GM12878 (cell line): ENCODE measurements around the gene DAPK2. TPM values are rescaled to one million over a fixed set of nuclear protein-coding genes. Genes with fewer than 3 reads are reported as not detected.

Experiments used
- BMI1 ChIP-seq: fragments of 450-650 bp; IDR thresholded peaks from 2 replicates; pipeline ENCODE4 v1.6.1; 2016; ENCODE audit warnings: mild to moderate bottlenecking, moderate library complexity, borderline replicate concordance
- BRCA1 ChIP-seq: IDR thresholded peaks from 2 replicates; pipeline ENCODE4 v1.6.1; 2011; ENCODE audit warnings: low read depth, low read length, improper control_type of control experiment
- CBX5 ChIP-seq: sonication (generic); IDR thresholded peaks from 2 replicates; pipeline ENCODE4 v1.6.1; 2016; ENCODE audit warnings: low read depth, moderate library complexity, mild to moderate bottlenecking, inconsistent platforms
- CEBPB ChIP-seq, 2 experiments: fragments of 150-350 bp in 1 of 2; IDR thresholded peaks; 2 replicates each; pipeline ENCODE4 v1.6.1; 2012 to 2014; ENCODE audit warnings: low read depth in 2 of 2, low read length in 2 of 2, borderline replicate concordance in 1 of 2, inconsistent platforms in 1 of 2
- CHD2 ChIP-seq: IDR thresholded peaks from 2 replicates; pipeline ENCODE4 v1.6.1; 2011; ENCODE audit warnings: low read depth, low read length, improper control_type of control experiment, borderline replicate concordance
- CREM ChIP-seq: IDR thresholded peaks from 2 replicates; pipeline ENCODE4 v1.6.1; 2014; ENCODE audit warnings: antibody characterized with exemption, low read depth
- HDGF ChIP-seq: fragments of 450-650 bp; IDR thresholded peaks from 2 replicates; pipeline ENCODE4 v1.6.1; 2016; ENCODE audit warnings: antibody characterized with exemption
- IKZF1 ChIP-seq: fragments of 450-650 bp; conservative IDR thresholded peaks from 2 replicates; pipeline ENCODE4 v1.6.1; 2017; ENCODE audit warnings: antibody characterized with exemption, mild to moderate bottlenecking
- KAT2A ChIP-seq: conservative IDR thresholded peaks from 2 replicates; pipeline ENCODE4 v1.6.1; 2011; ENCODE audit warnings: low read depth, low read length; ENCODE audit not compliant: control insufficient read depth
- KDM1A ChIP-seq: fragments of 200-600 bp; sonication (generic); IDR thresholded peaks from 2 replicates; pipeline ENCODE4 v1.6.1; 2016; ENCODE audit warnings: borderline replicate concordance
- KLF5 ChIP-seq: fragments of 450-650 bp; IDR thresholded peaks from 2 replicates; pipeline ENCODE4 v1.6.1; 2014; ENCODE audit warnings: mild to moderate bottlenecking; ENCODE audit not compliant: partially characterized antibody
- LARP7 ChIP-seq: fragments of 450-650 bp; IDR thresholded peaks from 2 replicates; pipeline ENCODE4 v1.6.1; 2017; ENCODE audit warnings: mild to moderate bottlenecking
- MYC ChIP-seq: IDR thresholded peaks from 2 replicates; pipeline ENCODE4 v1.6.1; 2011; ENCODE audit warnings: mild to moderate bottlenecking, low read length, moderate library complexity, inconsistent platforms; ENCODE audit not compliant: insufficient read depth, insufficient replicate concordance, insufficient read length, severe bottlenecking
- NFIC ChIP-seq: IDR thresholded peaks from 2 replicates; pipeline ENCODE4 v1.6.1; 2012; ENCODE audit warnings: low read depth, mild to moderate bottlenecking, inconsistent platforms, low read length, moderate library complexity
- NR2C2 ChIP-seq: IDR thresholded peaks from 2 replicates; pipeline ENCODE4 v1.6.1; 2011; ENCODE audit warnings: borderline replicate concordance, low read depth; ENCODE audit not compliant: control insufficient read depth, insufficient read length
- RAD21 ChIP-seq: IDR thresholded peaks from 2 replicates; pipeline ENCODE4 v1.6.1; 2011; ENCODE audit warnings: mild to moderate bottlenecking, low read depth, low read length, moderate library complexity; ENCODE audit not compliant: insufficient read depth
- RAD51 ChIP-seq: fragments of 450-650 bp; IDR thresholded peaks from 2 replicates; pipeline ENCODE4 v1.6.1; 2016; ENCODE audit warnings: moderate library complexity, mild to moderate bottlenecking, inconsistent platforms
- RUNX3 ChIP-seq: IDR thresholded peaks from 2 replicates; pipeline ENCODE4 v1.6.1; 2012; ENCODE audit warnings: low read length, inconsistent platforms
- SMAD1 ChIP-seq: fragments of 450-650 bp; IDR thresholded peaks from 2 replicates; pipeline ENCODE4 v1.6.1; 2018; ENCODE audit warnings: mild to moderate bottlenecking, low read depth; ENCODE audit not compliant: partially characterized antibody
- SMAD5 ChIP-seq: IDR thresholded peaks from 2 replicates; pipeline ENCODE4 v1.6.1; 2016; ENCODE audit warnings: antibody characterized with exemption, low read depth
- TARDBP ChIP-seq: IDR thresholded peaks from 2 replicates; pipeline ENCODE4 v1.6.1; 2016; ENCODE audit warnings: borderline replicate concordance
- ZBED1 ChIP-seq: IDR thresholded peaks from 2 replicates; pipeline ENCODE4 v1.6.1; 2016; ENCODE audit warnings: borderline replicate concordance
- polyA plus RNA-seq, 11 experiments: library from polyadenylated mRNA; depleted of rRNA in 4 of 11; unstranded in 6 of 11; stranded (reverse) in 5 of 11; fragments of >200 nt; fragmentation: Nextera tagmentation in 4 of 11; fragmentation: Illumina TruSeq in 1 of 11; extraction: Ambion mirVana in 4 of 11; extraction: Trizol in 1 of 11; gene quantifications; 1 replicate in 1 of 11; 2 replicates in 10 of 11; pipeline versions ENCODE4 v1.2.1 to v1.2.3, GENCODE V29; 2011 to 2016; ENCODE audit warnings: inconsistent platforms in 2 of 11, missing spikeins in 2 of 11, low read depth in 1 of 11
- total RNA-seq, 4 experiments: library from RNA; depleted of rRNA in 3 of 4; stranded (reverse); fragments of >200 nt in 3 of 4; fragmentation: Illumina TruSeq in 1 of 4; extraction: Trizol in 1 of 4; gene quantifications; 2 replicates each; pipeline versions ENCODE4 v1.2.1 to v1.2.3, GENCODE V29; 2013 to 2021
- TF ChIP-seq, protein P1 (sequence below): fragments of 150-350 bp; IDR thresholded peaks from 2 replicates; pipeline ENCODE4 v1.6.1; 2014; ENCODE audit warnings: mild to moderate bottlenecking, low read depth, low read length
- TF ChIP-seq, protein P2 (sequence below): fragments of 450-650 bp; IDR thresholded peaks from 2 replicates; pipeline ENCODE4 v1.6.1; 2017; ENCODE audit warnings: mild to moderate bottlenecking
- TF ChIP-seq, protein P3 (sequence below): fragments of 450-650 bp; IDR thresholded peaks from 2 replicates; pipeline ENCODE4 v1.6.1; 2016; ENCODE audit warnings: mild to moderate bottlenecking
- TF ChIP-seq, protein P4 (sequence below): IDR thresholded peaks from 2 replicates; pipeline ENCODE4 v1.6.1; 2011; ENCODE audit warnings: mild to moderate bottlenecking, low read depth, low read length, moderate library complexity; ENCODE audit not compliant: insufficient replicate concordance
- TF ChIP-seq, protein P5 (sequence below): IDR thresholded peaks from 2 replicates; pipeline ENCODE4 v1.6.1; 2012; ENCODE audit warnings: low read depth, low read length, improper control_type of control experiment

The DAPK2 gene
- total and polyA plus RNA-seq, 10 of the 15 experiments (the other 5 are each of a cell fraction or from before 2014, with no cell fraction given): 0.69 to 8.4 (median 4.1) TPM

DNA sequence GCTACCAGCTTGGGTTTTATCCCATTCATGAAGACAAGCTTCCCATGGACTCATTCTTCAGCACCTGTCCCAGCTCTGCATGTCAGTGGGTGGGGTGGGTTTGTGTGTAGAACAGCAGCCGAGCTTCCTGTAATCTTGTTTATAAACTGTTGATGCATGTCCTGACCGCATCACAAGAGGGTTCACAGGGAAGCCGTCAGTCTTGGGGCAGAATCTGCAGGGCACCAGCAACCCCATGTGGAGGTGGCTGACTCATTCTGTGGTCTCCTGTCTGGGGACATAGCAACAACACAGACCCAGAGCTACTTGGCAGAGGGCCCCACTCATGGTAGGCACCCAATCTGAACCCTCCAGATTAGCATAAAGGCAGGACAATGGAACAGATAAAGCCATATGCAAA is 35.6 kb downstream of the DAPK2 start (continued):
- TF ChIP-seq, protein P1, sequence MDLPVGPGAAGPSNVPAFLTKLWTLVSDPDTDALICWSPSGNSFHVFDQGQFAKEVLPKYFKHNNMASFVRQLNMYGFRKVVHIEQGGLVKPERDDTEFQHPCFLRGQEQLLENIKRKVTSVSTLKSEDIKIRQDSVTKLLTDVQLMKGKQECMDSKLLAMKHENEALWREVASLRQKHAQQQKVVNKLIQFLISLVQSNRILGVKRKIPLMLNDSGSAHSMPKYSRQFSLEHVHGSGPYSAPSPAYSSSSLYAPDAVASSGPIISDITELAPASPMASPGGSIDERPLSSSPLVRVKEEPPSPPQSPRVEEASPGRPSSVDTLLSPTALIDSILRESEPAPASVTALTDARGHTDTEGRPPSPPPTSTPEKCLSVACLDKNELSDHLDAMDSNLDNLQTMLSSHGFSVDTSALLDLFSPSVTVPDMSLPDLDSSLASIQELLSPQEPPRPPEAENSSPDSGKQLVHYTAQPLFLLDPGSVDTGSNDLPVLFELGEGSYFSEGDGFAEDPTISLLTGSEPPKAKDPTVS: no peak
- no peak for TF ChIP-seq BMI1
- no peak for TF ChIP-seq CBX5
- TF ChIP-seq RUNX3: peak; percentile 97
- TF ChIP-seq, protein P2, sequence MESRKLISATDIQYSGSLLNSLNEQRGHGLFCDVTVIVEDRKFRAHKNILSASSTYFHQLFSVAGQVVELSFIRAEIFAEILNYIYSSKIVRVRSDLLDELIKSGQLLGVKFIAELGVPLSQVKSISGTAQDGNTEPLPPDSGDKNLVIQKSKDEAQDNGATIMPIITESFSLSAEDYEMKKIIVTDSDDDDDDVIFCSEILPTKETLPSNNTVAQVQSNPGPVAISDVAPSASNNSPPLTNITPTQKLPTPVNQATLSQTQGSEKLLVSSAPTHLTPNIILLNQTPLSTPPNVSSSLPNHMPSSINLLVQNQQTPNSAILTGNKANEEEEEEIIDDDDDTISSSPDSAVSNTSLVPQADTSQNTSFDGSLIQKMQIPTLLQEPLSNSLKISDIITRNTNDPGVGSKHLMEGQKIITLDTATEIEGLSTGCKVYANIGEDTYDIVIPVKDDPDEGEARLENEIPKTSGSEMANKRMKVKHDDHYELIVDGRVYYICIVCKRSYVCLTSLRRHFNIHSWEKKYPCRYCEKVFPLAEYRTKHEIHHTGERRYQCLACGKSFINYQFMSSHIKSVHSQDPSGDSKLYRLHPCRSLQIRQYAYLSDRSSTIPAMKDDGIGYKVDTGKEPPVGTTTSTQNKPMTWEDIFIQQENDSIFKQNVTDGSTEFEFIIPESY: no peak
- no peak for TF ChIP-seq BRCA1
- TF ChIP-seq MYC: no peak
- no peak; the same call in 1 of the 2 replicates for TF ChIP-seq RAD51
- peak; percentile 66; the same call in 1 of the 2 replicates for TF ChIP-seq CHD2
- TF ChIP-seq KLF5: peak; percentile 59
- TF ChIP-seq SMAD1: no peak
- TF ChIP-seq, protein P3, sequence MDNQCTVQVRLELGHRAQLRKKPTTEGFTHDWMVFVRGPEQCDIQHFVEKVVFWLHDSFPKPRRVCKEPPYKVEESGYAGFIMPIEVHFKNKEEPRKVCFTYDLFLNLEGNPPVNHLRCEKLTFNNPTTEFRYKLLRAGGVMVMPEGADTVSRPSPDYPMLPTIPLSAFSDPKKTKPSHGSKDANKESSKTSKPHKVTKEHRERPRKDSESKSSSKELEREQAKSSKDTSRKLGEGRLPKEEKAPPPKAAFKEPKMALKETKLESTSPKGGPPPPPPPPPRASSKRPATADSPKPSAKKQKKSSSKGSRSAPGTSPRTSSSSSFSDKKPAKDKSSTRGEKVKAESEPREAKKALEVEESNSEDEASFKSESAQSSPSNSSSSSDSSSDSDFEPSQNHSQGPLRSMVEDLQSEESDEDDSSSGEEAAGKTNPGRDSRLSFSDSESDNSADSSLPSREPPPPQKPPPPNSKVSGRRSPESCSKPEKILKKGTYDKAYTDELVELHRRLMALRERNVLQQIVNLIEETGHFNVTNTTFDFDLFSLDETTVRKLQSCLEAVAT: 0 out of 2 replicates have a peak, but pooled peaks have one; percentile 62
- TF ChIP-seq CEBPB (IDR thresholded peaks at IDR 0.05; ENCODE audit: borderline replicate concordance in 1 of 2, low read depth in 2 of 2, low read length in 2 of 2): no peak
- TF ChIP-seq NFIC: no peak
- TF ChIP-seq IKZF1: peak; percentile 82
- TF ChIP-seq RAD21: peak; percentile 77
- no peak for TF ChIP-seq KAT2A
- TF ChIP-seq, protein P4, sequence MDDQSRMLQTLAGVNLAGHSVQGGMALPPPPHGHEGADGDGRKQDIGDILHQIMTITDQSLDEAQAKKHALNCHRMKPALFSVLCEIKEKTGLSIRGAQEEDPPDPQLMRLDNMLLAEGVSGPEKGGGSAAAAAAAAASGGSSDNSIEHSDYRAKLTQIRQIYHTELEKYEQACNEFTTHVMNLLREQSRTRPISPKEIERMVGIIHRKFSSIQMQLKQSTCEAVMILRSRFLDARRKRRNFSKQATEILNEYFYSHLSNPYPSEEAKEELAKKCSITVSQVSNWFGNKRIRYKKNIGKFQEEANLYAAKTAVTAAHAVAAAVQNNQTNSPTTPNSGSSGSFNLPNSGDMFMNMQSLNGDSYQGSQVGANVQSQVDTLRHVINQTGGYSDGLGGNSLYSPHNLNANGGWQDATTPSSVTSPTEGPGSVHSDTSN: peak; percentile 43
- TF ChIP-seq ZBED1: 0 out of 2 replicates have a peak, but pooled peaks have one; percentile 62
- no peak for TF ChIP-seq KDM1A
- no peak for TF ChIP-seq NR2C2
- TF ChIP-seq TARDBP: no peak
- 0 out of 2 replicates have a peak, but pooled peaks have one; percentile 22 for TF ChIP-seq HDGF
- peak; percentile 71; the same call in 1 of the 2 replicates for TF ChIP-seq CREM
- no peak for TF ChIP-seq LARP7
- no peak for TF ChIP-seq SMAD5
- TF ChIP-seq, protein P5, sequence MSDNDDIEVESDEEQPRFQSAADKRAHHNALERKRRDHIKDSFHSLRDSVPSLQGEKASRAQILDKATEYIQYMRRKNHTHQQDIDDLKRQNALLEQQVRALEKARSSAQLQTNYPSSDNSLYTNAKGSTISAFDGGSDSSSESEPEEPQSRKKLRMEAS: no peak
